Coronary artery (tissue), 2 donors: Measurements from ENCODE around the gene SYVN1.
A peak's percentile ranks its signal among the peaks of the same experiment; 100 is the strongest.
"Not testable (repeated sequence)": the region's sequence is repeated elsewhere in the genome, so short reads cannot be mapped to it uniquely, and the experiment has no call there.

ENCODE experiments used
- DNase-seq: peaks from one replicate; pipeline ENCODE4 v3.0.0-alpha.2; 2017; ENCODE audit warnings: low spot score
- H3K27ac ChIP-seq, 2 donors: fragments of 200-600 bp; sonication (generic); one replicate each; pipeline ENCODE4 v1.5.1; 2016 to 2019
- H3K4me3 ChIP-seq: fragments of 200-600 bp; sonication (generic); 2 replicates; pipeline ENCODE4 v1.5.1; 2016; ENCODE audit warnings: mild to moderate bottlenecking, moderate library complexity
- CTCF ChIP-seq: fragments of 200-600 bp; sonication (generic); IDR thresholded peaks from one replicate; pipeline ENCODE4 v1.5.1; 2019; ENCODE audit warnings: antibody characterized with exemption

SYVN1 gene

GRCh38 chr11:65134240-65134951 lies at the start of gene SYVN1:
SYVN1 (minus strand) TSS chr11:65134519; CDS start chr11:65133601, 918 bp downstream.
- no peak for TF ChIP-seq CTCF
- peak within 1 kb of the TSS; percentile 94 to 98 for H3K27ac ChIP-seq
- peak within 1 kb of the TSS; percentile 83 for H3K4me3 ChIP-seq
- peak; percentile 95 for DNase-seq

- no peak for DNase-seq
- no peak for TF ChIP-seq CTCF
- peak overlapping the region in 1 of 2 donors; percentile 96 for H3K27ac ChIP-seq
- peak overlapping the region; percentile 87 for H3K4me3 ChIP-seq
These were observed 49.0 kb upstream of the SYVN1 start for GRCh38 chr11:65183201-65183891.

- no peak for DNase-seq
These were observed 48.2 kb upstream of the SYVN1 start for GRCh38 chr11:65182258-65183170.

GRCh38 chr11:65181569-65182257 lies 47.4 kb upstream of the SYVN1 start, which contains the start of gene CAPN1:
CAPN1 (plus strand) TSS chr11:65181928; CDS start chr11:65182702, 774 bp downstream.
- peak; percentile 92 for DNase-seq
- peak within 1 kb of the TSS; percentile 87 for H3K4me3 ChIP-seq
- H3K27ac ChIP-seq = peak within 1 kb of the TSS; percentile 80 to 96
- no peak for TF ChIP-seq CTCF

More at GRCh38 chr11:65182258-65183170, 48.2 kb upstream of the SYVN1 start:
- Histone ChIP-seq H3K4me3 (peak overlapping the region; percentile 87), H3K27ac (peak overlapping the region; percentile 80 to 96)
- no peak for TF ChIP-seq CTCF

- peak; percentile 84 for DNase-seq
- no peak for TF ChIP-seq CTCF
- peak overlapping the region; percentile 80 to 96 for H3K27ac ChIP-seq
- peak overlapping the region; percentile 87 for H3K4me3 ChIP-seq
These were observed 46.7 kb upstream of the SYVN1 start for GRCh38 chr11:65180877-65181568.

- not testable (repeated sequence) for DNase-seq, H3K27ac ChIP-seq, H3K4me3 ChIP-seq
These were observed 40.3 kb upstream of the SYVN1 start for GRCh38 chr11:65174571-65175010.
